Stimulated activated CD8-positive, alpha-beta memory T cell treated with anti-CD3 and anti-CD28 coated beads, Interleukin-15, amount 100 ng/mL, for 24 hours (primary cell): Measurements from ENCODE around the gene SEMA5A.

Source experiments
- DNase-seq: peaks from one replicate; pipeline ENCODE4 v3.0.0-alpha.2; 2020; ENCODE audit warnings: low read depth

Gene SEMA5A

GRCh38 chr5:9009931-9010651 lies 535.8 kb downstream of the SEMA5A start:
- no peak for DNase-seq

DNA sequence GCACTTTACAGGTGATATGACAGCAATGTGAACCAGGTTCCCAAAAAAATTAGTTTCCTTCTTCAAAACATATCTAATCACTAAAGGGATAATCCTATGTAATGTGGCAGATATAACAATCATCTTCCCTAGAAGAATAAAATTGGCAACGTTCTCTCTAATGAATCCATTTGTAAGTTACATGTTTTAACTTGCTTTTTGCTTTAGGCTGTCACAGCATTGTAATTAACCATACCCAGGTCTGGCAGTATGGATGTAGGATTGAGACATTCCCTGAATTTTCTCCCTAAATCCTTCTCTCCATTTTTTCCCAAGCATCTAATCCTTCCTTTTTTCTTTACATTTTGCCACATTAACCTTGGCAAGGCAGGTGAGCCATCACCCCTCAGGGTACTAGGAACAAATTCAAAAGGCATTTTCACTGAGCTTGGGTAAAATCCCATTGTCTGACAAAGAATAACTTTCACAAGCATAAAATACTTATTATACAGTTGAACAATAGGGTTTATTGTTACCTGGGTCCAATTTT lies 548.3 kb downstream of the SEMA5A start:
- no peak for DNase-seq

GRCh38 chr5:8993031-8993430 lies 552.8 kb downstream of the SEMA5A start:
- DNase-seq = no peak
